ENCODE data around the gene PDGFRB.

GRCh38 chr5:150184006-150184405 lies 28.4 kb upstream of the PDGFRB start:
- TF ChIP-seq, protein P1, sequence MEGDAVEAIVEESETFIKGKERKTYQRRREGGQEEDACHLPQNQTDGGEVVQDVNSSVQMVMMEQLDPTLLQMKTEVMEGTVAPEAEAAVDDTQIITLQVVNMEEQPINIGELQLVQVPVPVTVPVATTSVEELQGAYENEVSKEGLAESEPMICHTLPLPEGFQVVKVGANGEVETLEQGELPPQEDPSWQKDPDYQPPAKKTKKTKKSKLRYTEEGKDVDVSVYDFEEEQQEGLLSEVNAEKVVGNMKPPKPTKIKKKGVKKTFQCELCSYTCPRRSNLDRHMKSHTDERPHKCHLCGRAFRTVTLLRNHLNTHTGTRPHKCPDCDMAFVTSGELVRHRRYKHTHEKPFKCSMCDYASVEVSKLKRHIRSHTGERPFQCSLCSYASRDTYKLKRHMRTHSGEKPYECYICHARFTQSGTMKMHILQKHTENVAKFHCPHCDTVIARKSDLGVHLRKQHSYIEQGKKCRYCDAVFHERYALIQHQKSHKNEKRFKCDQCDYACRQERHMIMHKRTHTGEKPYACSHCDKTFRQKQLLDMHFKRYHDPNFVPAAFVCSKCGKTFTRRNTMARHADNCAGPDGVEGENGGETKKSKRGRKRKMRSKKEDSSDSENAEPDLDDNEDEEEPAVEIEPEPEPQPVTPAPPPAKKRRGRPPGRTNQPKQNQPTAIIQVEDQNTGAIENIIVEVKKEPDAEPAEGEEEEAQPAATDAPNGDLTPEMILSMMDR (conservative IDR thresholded peaks at IDR 0.05 in 1 of 2, IDR thresholded peaks at IDR 0.05 in 1 of 2; ENCODE audit: low read depth in 1 of 2, low read length in 2 of 2): no peak
- no peak for TF ChIP-seq EZH2 (IDR thresholded peaks at IDR 0.05; ENCODE audit: low read length, missing control alignments)

All from fibroblast of lung (primary cell).